BLaER1 (cell line): ENCODE data around the gene PPP2R3B.
"Not testable (repeated sequence)": the region's sequence is repeated elsewhere in the genome, so short reads cannot be mapped to it uniquely, and the experiment has no call there.

ENCODE experiments used
- H3K27ac ChIP-seq: shearing (Covaris generic); formaldehyde crosslinking; 2 replicates; pipeline ENCODE4 v1.8.1; 2022
- H3K27me3 ChIP-seq: shearing (Covaris generic); formaldehyde crosslinking; 2 replicates; pipeline ENCODE4 v1.8.1; 2022
- H3K36me3 ChIP-seq: shearing (Covaris generic); formaldehyde crosslinking; 2 replicates; pipeline ENCODE4 v1.8.1; 2022
- H3K4me1 ChIP-seq: shearing (Covaris generic); formaldehyde crosslinking; 2 replicates; pipeline ENCODE4 v1.8.1; 2022
- H3K4me2 ChIP-seq: shearing (Covaris generic); formaldehyde crosslinking; 2 replicates; pipeline ENCODE4 v1.8.1; 2022
- H3K4me3 ChIP-seq: shearing (Covaris generic); formaldehyde crosslinking; 2 replicates; pipeline ENCODE4 v1.8.1; 2022
- H3K9ac ChIP-seq: shearing (Covaris generic); formaldehyde crosslinking; 2 replicates; pipeline ENCODE4 v1.8.1; 2022
- H3K9me3 ChIP-seq: shearing (Covaris generic); formaldehyde crosslinking; 2 replicates; pipeline ENCODE4 v1.8.1; 2022
- H4K20me1 ChIP-seq: shearing (Covaris generic); formaldehyde crosslinking; 2 replicates; pipeline ENCODE4 v1.8.1; 2022
- Cebpa-rat ChIP-seq: shearing (Covaris generic); IDR thresholded peaks from 2 replicates; pipeline ENCODE4 v1.8.1; 2022

PPP2R3B gene

GRCh38 chrX:314781-315595, 71.7 kb downstream of the PPP2R3B start:
- Histone ChIP-seq H3K36me3 (peaks cover 66% of the 10 kb centered on the region), H3K9ac (no peak overlapping the region), H3K27ac (no peak overlapping the region), H3K9me3 (no peaks in the 10 kb centered on the region), H3K4me3 (no peak overlapping the region), H3K4me2 (no peak overlapping the region), H3K4me1 (peaks cover 2% of the 10 kb centered on the region), H3K27me3 (no peaks in the 10 kb centered on the region), H4K20me1 (peaks cover 66% of the 10 kb centered on the region)
- no peak for TF ChIP-seq Cebpa-rat

GRCh38 chrX:314049-314448, 72.7 kb downstream of the PPP2R3B start:
- TF ChIP-seq Cebpa-rat: no peak
- peaks cover 74% of the 10 kb centered on the region for H3K36me3 ChIP-seq
- H3K4me2 ChIP-seq: no peak overlapping the region
- no peaks in the 10 kb centered on the region for H3K9me3 ChIP-seq
- no peaks in the 10 kb centered on the region for H3K27me3 ChIP-seq
- no peak overlapping the region for H3K4me3 ChIP-seq
- peaks cover 63% of the 10 kb centered on the region for H4K20me1 ChIP-seq
- no peak overlapping the region for H3K9ac ChIP-seq
- H3K4me1 ChIP-seq: no peaks in the 10 kb centered on the region; the same call in 1 of the 2 replicates
- H3K27ac ChIP-seq: no peak overlapping the region

- H3K4me2 ChIP-seq: no peak overlapping the region
- no peak overlapping the region for H3K27ac ChIP-seq
- H3K36me3 ChIP-seq: peaks cover 79% of the 10 kb centered on the region
- H3K9ac ChIP-seq: no peak overlapping the region
- peaks cover 68% of the 10 kb centered on the region for H4K20me1 ChIP-seq
- TF ChIP-seq Cebpa-rat: no peak
- H3K9me3 ChIP-seq: no peaks in the 10 kb centered on the region
- H3K4me1 ChIP-seq: no peaks in the 10 kb centered on the region; the same call in 1 of the 2 replicates
- no peak overlapping the region for H3K4me3 ChIP-seq
- H3K27me3 ChIP-seq: no peaks in the 10 kb centered on the region
Measured at GRCh38 chrX:313546-313945, 73.2 kb downstream of the PPP2R3B start.

GRCh38 chrX:312621-313331, 73.9 kb downstream of the PPP2R3B start:
- Histone ChIP-seq H3K27ac (no peak overlapping the region), H3K4me1 (no peaks in the 10 kb centered on the region; the same call in 1 of the 2 replicates), H3K9ac (no peak overlapping the region), H3K4me3 (no peak overlapping the region), H4K20me1 (peaks cover 75% of the 10 kb centered on the region), H3K9me3 (no peaks in the 10 kb centered on the region), H3K27me3 (no peaks in the 10 kb centered on the region), H3K36me3 (peaks cover 87% of the 10 kb centered on the region), H3K4me2 (no peak overlapping the region)
- TF ChIP-seq Cebpa-rat: no peak

GRCh38 chrX:311156-312129, 75.3 kb downstream of the PPP2R3B start:
- Histone ChIP-seq H3K27me3 (no peaks in the 10 kb centered on the region), H3K9ac (no peak overlapping the region), H4K20me1 (peaks cover 77% of the 10 kb centered on the region), H3K4me2 (no peak overlapping the region), H3K4me1 (no peaks in the 10 kb centered on the region), H3K27ac (no peak overlapping the region), H3K4me3 (no peak overlapping the region), H3K9me3 (no peaks in the 10 kb centered on the region), H3K36me3 (peaks cover 93% of the 10 kb centered on the region)
- TF ChIP-seq Cebpa-rat: no peak

- H3K36me3 ChIP-seq: peaks cover 95% of the 10 kb centered on the region
Measured at GRCh38 chrX:310621-311155, 76.0 kb downstream of the PPP2R3B start.

GRCh38 chrX:308821-309520, 77.7 kb downstream of the PPP2R3B start:
- Histone ChIP-seq H3K9ac (no peak overlapping the region), H3K4me1 (no peaks in the 10 kb centered on the region), H3K4me3 (no peak overlapping the region), H3K27ac (no peak overlapping the region), H3K4me2 (no peak overlapping the region), H3K27me3 (no peaks in the 10 kb centered on the region), H3K36me3 (peaks cover 97% of the 10 kb centered on the region), H3K9me3 (no peaks in the 10 kb centered on the region), H4K20me1 (peaks cover 85% of the 10 kb centered on the region)
- TF ChIP-seq Cebpa-rat: no peak

More at GRCh38 chrX:310621-311155, 76.0 kb downstream of the PPP2R3B start:
- TF ChIP-seq Cebpa-rat: no peak
- Histone ChIP-seq H3K27ac (no peak overlapping the region), H4K20me1 (peaks cover 81% of the 10 kb centered on the region), H3K4me3 (no peak overlapping the region), H3K4me2 (no peak overlapping the region), H3K27me3 (no peaks in the 10 kb centered on the region), H3K9me3 (no peaks in the 10 kb centered on the region), H3K4me1 (no peaks in the 10 kb centered on the region), H3K9ac (no peak overlapping the region)

GRCh38 chrX:307261-308111, 79.2 kb downstream of the PPP2R3B start:
- no peak overlapping the region for H3K4me3 ChIP-seq
- no peaks in the 10 kb centered on the region for H3K27me3 ChIP-seq
- no peaks in the 10 kb centered on the region for H3K9me3 ChIP-seq
- H3K4me1 ChIP-seq: no peaks in the 10 kb centered on the region
- no peak overlapping the region for H3K9ac ChIP-seq
- H3K27ac ChIP-seq: no peak overlapping the region
- H3K4me2 ChIP-seq: no peak overlapping the region
- TF ChIP-seq Cebpa-rat: no peak
- H3K36me3 ChIP-seq: peaks cover 97% of the 10 kb centered on the region
- H4K20me1 ChIP-seq: peaks cover 85% of the 10 kb centered on the region

- not testable (repeated sequence) for H3K27ac ChIP-seq, H3K9me3 ChIP-seq, H3K4me3 ChIP-seq, H3K27me3 ChIP-seq, H3K4me1 ChIP-seq, H3K9ac ChIP-seq, H3K4me2 ChIP-seq
- peaks cover 97% of the 10 kb centered on the region for H3K36me3 ChIP-seq
- peaks cover 83% of the 10 kb centered on the region for H4K20me1 ChIP-seq
Measured at GRCh38 chrX:306614-307251, 80.0 kb downstream of the PPP2R3B start.

- not testable (repeated sequence) for H3K27ac ChIP-seq, H3K4me3 ChIP-seq, H3K4me1 ChIP-seq, H3K9ac ChIP-seq, H3K4me2 ChIP-seq, H3K27me3 ChIP-seq, H3K9me3 ChIP-seq
- H3K36me3 ChIP-seq: peaks cover 97% of the 10 kb centered on the region
- peaks cover 83% of the 10 kb centered on the region for H4K20me1 ChIP-seq
Measured at GRCh38 chrX:305781-306613, 80.7 kb downstream of the PPP2R3B start.
